H1 (cell line): Measurements from ENCODE around the gene ARID4A. TPM values are rescaled to one million over a fixed set of nuclear protein-coding genes. Genes with fewer than 3 reads are reported as not detected.
"Not testable (repeated sequence)": the region's sequence is repeated elsewhere in the genome, so short reads cannot be mapped to it uniquely, and the experiment has no call there.

Source experiments
- CTCF ChIA-PET: fragments of 300-600 bp; sonication (Branson Sonifier 250); formaldehyde crosslinking; loops from one replicate; lab custom pipeline; 2021; ENCODE audit not compliant: partially characterized antibody; lab: Charles Lee
- POLR2A ChIA-PET: fragments of 300-600 bp; sonication (Branson Sonifier 250); formaldehyde crosslinking; loops from one replicate; lab custom pipeline; 2021; ENCODE audit warnings: inconsistent platforms; ENCODE audit not compliant: partially characterized antibody; lab: Charles Lee
- DNase-seq, 2 experiments: peaks; one replicate each; pipeline versions ENCODE4 v3.0.0 to v3.0.0-alpha.2; 2010 to 2022; ENCODE audit warnings: low spot score in 2 of 2, low read depth in 1 of 2, mixed read lengths in 1 of 2
- FAIRE-seq: peaks from 2 replicates; lab custom pipeline; 2011; peaks lifted over from hg19 to GRCh38; lab: Jason Lieb, UNC
- H2AFZ ChIP-seq: 2 replicates; pipeline ENCODE4 v1.8.1; 2012; ENCODE audit warnings: low read length, inconsistent platforms
- H2AK5ac ChIP-seq: 2 replicates; pipeline ENCODE4 v1.6.1; 2013; ENCODE audit warnings: low read depth, low read length
- H2BK120ac ChIP-seq: replicated peaks from 2 replicates; pipeline ENCODE3; 2013; ENCODE audit warnings: low read depth, low read length, inconsistent platforms
- H2BK12ac ChIP-seq: 2 replicates; pipeline ENCODE4 v1.6.1; 2013; ENCODE audit warnings: low read depth, low read length
- H2BK15ac ChIP-seq: 2 replicates; pipeline ENCODE4 v1.6.1; 2013; ENCODE audit warnings: low read length
- H2BK20ac ChIP-seq: 2 replicates; pipeline ENCODE4 v1.6.1; 2013; ENCODE audit warnings: low read length
- H2BK5ac ChIP-seq: 2 replicates; pipeline ENCODE4 v1.6.1; 2013; ENCODE audit warnings: low read depth, low read length
- H3K14ac ChIP-seq: 2 replicates; pipeline ENCODE4 v1.6.1; 2013; ENCODE audit warnings: inconsistent platforms; ENCODE audit not compliant: insufficient read length
- H3K18ac ChIP-seq: 2 replicates; pipeline ENCODE4 v1.6.1; 2013; ENCODE audit warnings: low read length; ENCODE audit errors: extremely low read depth
- H3K23ac ChIP-seq: 2 replicates; pipeline ENCODE4 v1.6.1; 2013; ENCODE audit warnings: inconsistent platforms; ENCODE audit not compliant: insufficient read length
- H3K23me2 ChIP-seq: 2 replicates; pipeline ENCODE4 v1.6.1; 2013; ENCODE audit warnings: low read depth, low read length
- H3K27ac ChIP-seq: 2 replicates; pipeline ENCODE4 v1.6.1; 2011; ENCODE audit warnings: low read depth, low read length, inconsistent platforms
- H3K27me3 ChIP-seq, 4 experiments: replicated peaks in 1 of 4; 1 replicate in 1 of 4; 2 replicates in 3 of 4; pipeline versions ENCODE4 v1.6.1 to v1.8.1; 2011 to 2013; ENCODE audit warnings: low read length in 3 of 4, mild to moderate bottlenecking in 3 of 4, inconsistent platforms in 2 of 4, mixed read lengths in 2 of 4, moderate library complexity in 1 of 4; ENCODE audit not compliant: control insufficient read depth in 3 of 4, insufficient read depth in 3 of 4; ENCODE audit errors: extremely low read depth in 1 of 4
- H3K36me3 ChIP-seq, 4 experiments: 2 replicates each; pipeline versions ENCODE4 v1.6.1 to v1.8.1; 2011 to 2013; ENCODE audit warnings: mild to moderate bottlenecking in 4 of 4, low read length in 3 of 4, moderate library complexity in 2 of 4, control low read depth in 1 of 4, inconsistent platforms in 1 of 4; ENCODE audit not compliant: insufficient read depth in 4 of 4, control insufficient read depth in 2 of 4
- H3K4ac ChIP-seq: replicated peaks from 2 replicates; pipeline ENCODE3; 2013; ENCODE audit warnings: low read length, low read depth, mixed read lengths, inconsistent platforms; ENCODE audit not compliant: insufficient read length
- H3K4me1 ChIP-seq, 4 experiments: replicated peaks in 1 of 4; 1 replicate in 1 of 4; 2 replicates in 3 of 4; pipeline versions ENCODE4 v1.6.1 to v1.8.1; 2011 to 2013; ENCODE audit warnings: low read length in 3 of 4, inconsistent platforms in 2 of 4, mixed read lengths in 1 of 4; ENCODE audit not compliant: insufficient read depth in 4 of 4, control insufficient read depth in 3 of 4
- H3K4me2 ChIP-seq, 2 experiments: 2 replicates each; pipeline versions ENCODE4 v1.6.1 to v1.8.1; 2011 to 2013; ENCODE audit warnings: low read depth in 2 of 2, low read length in 2 of 2, control low read depth in 1 of 2, inconsistent platforms in 1 of 2, mild to moderate bottlenecking in 1 of 2; ENCODE audit not compliant: insufficient read depth in 1 of 2
- H3K4me3 ChIP-seq, 4 experiments: fragments of 200-600, 300-600 bp in 1 of 4; sonication (generic), shearing (Covaris generic), sonication (Bioruptor Twin) in 1 of 4; 2 replicates each; pipeline versions ENCODE4 v1.5.1 to v1.8.1; 2011 to 2016; ENCODE audit warnings: low read length in 4 of 4, low read depth in 3 of 4, control low read depth in 2 of 4, inconsistent platforms in 2 of 4, mild to moderate bottlenecking in 2 of 4, mixed read lengths in 1 of 4, moderate library complexity in 1 of 4; ENCODE audit not compliant: insufficient read depth in 2 of 4; ENCODE audit errors: extremely low read depth in 1 of 4
- H3K56ac ChIP-seq: replicated peaks from 2 replicates; pipeline ENCODE3; 2013; ENCODE audit warnings: low read depth, mild to moderate bottlenecking, mixed read lengths, low read length, inconsistent platforms; ENCODE audit not compliant: insufficient read length
- H3K79me1 ChIP-seq: 2 replicates; pipeline ENCODE4 v1.6.1; 2013; ENCODE audit warnings: low read depth, low read length, control low read depth
- H3K79me2 ChIP-seq, 2 experiments: 2 replicates each; pipeline versions ENCODE4 v1.6.1 to v1.8.1; 2012 to 2013; ENCODE audit warnings: low read length in 2 of 2, mild to moderate bottlenecking in 2 of 2, inconsistent platforms in 1 of 2; ENCODE audit not compliant: insufficient read depth in 2 of 2, control insufficient read depth in 1 of 2
- H3K9ac ChIP-seq, 4 experiments: replicated peaks in 1 of 4; 1 replicate in 1 of 4; 2 replicates in 3 of 4; pipeline versions ENCODE4 v1.6.1 to v1.8.1; 2011 to 2013; ENCODE audit warnings: low read depth in 3 of 4, low read length in 3 of 4, control low read depth in 2 of 4, mild to moderate bottlenecking in 2 of 4, moderate library complexity in 2 of 4, inconsistent platforms in 1 of 4; ENCODE audit errors: extremely low read depth in 1 of 4
- H3K9me3 ChIP-seq, 2 experiments: 2 replicates each; pipeline versions ENCODE4 v1.6.1 to v1.8.1; 2012 to 2013; ENCODE audit warnings: mild to moderate bottlenecking in 2 of 2, moderate library complexity in 2 of 2, control low read depth in 1 of 2, inconsistent platforms in 1 of 2, low read depth in 1 of 2, low read length in 1 of 2, mixed read lengths in 1 of 2; ENCODE audit not compliant: insufficient read depth in 2 of 2
- H4K20me1 ChIP-seq, 2 experiments: replicated peaks in 1 of 2; 2 replicates each; pipeline versions ENCODE3 to v1.8.1; 2011 to 2013; ENCODE audit warnings: inconsistent platforms in 2 of 2, low read length in 2 of 2, mild to moderate bottlenecking in 1 of 2; ENCODE audit not compliant: insufficient read depth in 2 of 2, control insufficient read depth in 1 of 2
- H4K5ac ChIP-seq: 2 replicates; pipeline ENCODE4 v1.6.1; 2013; ENCODE audit warnings: low read length, low read depth, mixed read lengths, inconsistent platforms; ENCODE audit not compliant: insufficient read length
- H4K8ac ChIP-seq: 2 replicates; pipeline ENCODE4 v1.8.0; 2013; ENCODE audit warnings: mild to moderate bottlenecking, moderate library complexity, low read length, inconsistent platforms; ENCODE audit not compliant: insufficient read depth; ENCODE audit errors: extremely low read depth
- H4K91ac ChIP-seq: replicated peaks from 2 replicates; pipeline ENCODE3; 2013; ENCODE audit warnings: low read length, mixed read lengths, inconsistent platforms; ENCODE audit not compliant: insufficient read length
- WGBS, 2 experiments: shearing (Covaris generic) in 1 of 2; methylation state at CpG; one replicate each; pipeline versions ENCODE4 v1.1.6 to v1.1.7; 2013 to 2015; ENCODE audit warnings: low lambda C conversion rate in 2 of 2, mixed read lengths in 2 of 2, inconsistent platforms in 1 of 2, low coverage in 1 of 2, missing lambda C conversion rate in 1 of 2; ENCODE audit not compliant: insufficient replicate concordance in 2 of 2, insufficient coverage in 1 of 2, insufficient read length in 1 of 2; ENCODE audit errors: extremely low coverage in 1 of 2, missing lambda C conversion rate in 1 of 2; 5-methylcytosine and 5-hydroxymethylcytosine counted together
- polyA plus RNA-seq, 7 experiments: library from polyadenylated mRNA; depleted of rRNA in 3 of 7; stranded (reverse) in 5 of 7; unstranded in 2 of 7; fragments of >200 nt in 5 of 7; fragments of 200-250 nt in 2 of 7; gene quantifications; 1 replicate in 5 of 7; 2 replicates in 1 of 7; 4 replicates in 1 of 7; pipeline versions ENCODE4 v1.2.1 to v1.2.3, GENCODE V29; 2011 to 2013; ENCODE audit warnings: missing spikeins in 2 of 7, mixed read lengths in 2 of 7
- total RNA-seq: library from RNA; stranded (reverse); fragmentation: NEBNext Ultra II Directional; extraction: Animal tissue kit (Norgen Biotek cat#: 25700); gene quantifications from 2 replicates; pipeline ENCODE4 v1.2.1, GENCODE V29; 2021

ARID4A gene
- total and polyA plus RNA-seq, 2 of the 8 experiments (the other 6 are each of a cell fraction or from before 2014, with no cell fraction given): 2.1 to 14.6 TPM

DNA sequence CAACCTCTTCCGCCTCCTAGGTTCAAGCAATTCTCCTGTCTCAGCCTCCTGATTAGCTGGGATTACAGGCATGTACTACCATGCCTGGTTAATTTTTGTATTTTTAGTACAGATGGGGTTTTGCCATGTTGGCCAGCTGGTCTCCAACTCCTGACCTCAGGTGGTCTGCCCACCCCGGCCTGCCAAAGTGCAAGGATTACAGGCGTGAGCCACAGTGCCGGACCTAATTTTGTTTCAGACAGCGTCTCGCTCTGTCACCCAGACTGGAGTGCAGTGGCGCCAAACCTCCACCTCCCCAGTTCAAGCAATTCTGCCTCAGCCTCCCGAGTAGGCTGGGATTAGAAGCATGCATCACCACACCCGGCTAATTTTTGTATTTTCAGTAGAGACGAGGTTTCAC, 36.4 kb upstream of the ARID4A start:
- CTCF ChIA-PET: interaction anchor here (1.2 to 1.6 kb wide), 2 partner anchors 10 to 13 kb away, joined by 3 to 5 read pairs; no protein-coding TSS in a partner anchor
- not testable (repeated sequence) for H2BK15ac ChIP-seq, H3K79me2 ChIP-seq, H2AK5ac ChIP-seq, H4K5ac ChIP-seq, DNase-seq, H3K9ac ChIP-seq, H4K8ac ChIP-seq, H3K4ac ChIP-seq, H3K4me2 ChIP-seq, H3K79me1 ChIP-seq, H2BK20ac ChIP-seq, H3K14ac ChIP-seq, H2AFZ ChIP-seq, H4K91ac ChIP-seq, H3K18ac ChIP-seq, H3K4me3 ChIP-seq, H2BK12ac ChIP-seq, H3K27ac ChIP-seq, H3K4me1 ChIP-seq, H2BK120ac ChIP-seq, H3K23me2 ChIP-seq, H3K56ac ChIP-seq, FAIRE-seq, H4K20me1 ChIP-seq, H3K9me3 ChIP-seq, H3K23ac ChIP-seq, H3K27me3 ChIP-seq, H2BK5ac ChIP-seq
- WGBS, 2 experiments: 95% methylated on average over 10 of the region's 10 CpGs; no CpG with 5 or more reads in 1 of the 2 experiments
- POLR2A ChIA-PET: interaction anchor here (1.9 to 4.7 kb wide), 4 partner anchors 9 to 36 kb away, joined by 7 to 25 read pairs (median 10); partner anchors contain the start of genes ARID4A and PSMA3
- H3K36me3 ChIP-seq: peaks cover 20 to 93% (median 64%) of the 10 kb centered on the region in 4 experiments
